NCI-H2029 (cell line): ENCODE measurements around the gene VAV3.

Experiments
- DNase-seq: peaks from one replicate; lab custom pipeline; 2025; lab: John Stamatoyannopoulos, UW

VAV3 gene

DNA sequence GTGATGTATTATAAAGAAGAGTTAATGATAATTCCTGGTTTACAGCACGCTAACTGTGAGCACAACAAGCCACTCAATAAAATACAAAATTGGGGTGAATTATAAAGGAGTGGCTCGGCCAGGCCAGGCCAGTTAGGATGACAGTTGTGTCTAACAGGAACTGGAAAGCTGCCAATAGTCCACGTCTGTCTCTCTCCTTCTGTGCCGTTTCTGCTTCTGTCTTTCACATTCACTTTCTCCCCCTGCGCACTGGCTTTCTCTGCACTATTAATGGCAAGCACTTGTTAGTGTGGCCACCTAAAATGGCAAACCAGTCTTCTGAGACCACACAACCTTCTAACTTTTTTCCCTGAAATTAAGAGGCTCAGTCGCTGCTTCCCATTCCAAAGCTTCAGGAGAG, 429.9 kb downstream of the VAV3 start:
- no peak for DNase-seq

DNA sequence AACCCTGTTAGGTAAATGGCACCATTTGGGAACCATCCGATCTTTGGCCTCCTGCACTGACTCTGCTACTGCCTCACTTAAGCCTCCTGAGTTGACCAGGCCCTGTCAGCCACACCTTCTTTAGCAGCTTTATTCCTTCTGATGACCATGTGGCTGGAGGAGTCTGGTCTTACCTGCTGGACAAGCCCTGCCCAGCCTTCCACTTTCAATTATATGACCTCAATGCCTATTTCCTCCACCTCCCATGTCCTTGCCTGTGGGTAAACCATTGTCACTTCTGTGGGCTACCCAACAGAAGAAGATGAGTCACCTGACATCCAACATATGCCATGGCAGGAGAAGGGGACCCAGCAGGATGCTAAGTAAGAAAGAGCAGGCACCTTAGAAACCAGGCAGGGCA, 430.3 kb downstream of the VAV3 start:
- DNase-seq = no peak

DNA sequence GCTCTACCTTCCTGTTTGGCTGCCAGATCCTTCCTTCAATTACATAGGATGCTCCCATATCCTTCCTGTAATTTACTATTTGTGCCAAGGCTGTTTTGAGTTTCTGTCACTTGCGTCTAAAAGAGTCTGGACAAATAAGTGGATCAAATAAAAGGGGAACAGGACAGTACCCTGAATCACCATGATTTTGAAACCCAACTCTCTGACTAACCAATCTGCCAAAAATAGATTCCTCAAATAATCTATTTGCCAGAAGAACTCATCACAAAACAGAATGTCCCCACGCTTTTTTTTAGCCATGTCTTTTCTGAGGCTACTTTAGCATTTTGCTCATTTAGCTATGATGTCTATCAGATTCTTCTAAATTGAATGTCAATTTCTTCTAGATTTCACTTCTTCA, 431.5 kb downstream of the VAV3 start:
- no peak for DNase-seq

DNA sequence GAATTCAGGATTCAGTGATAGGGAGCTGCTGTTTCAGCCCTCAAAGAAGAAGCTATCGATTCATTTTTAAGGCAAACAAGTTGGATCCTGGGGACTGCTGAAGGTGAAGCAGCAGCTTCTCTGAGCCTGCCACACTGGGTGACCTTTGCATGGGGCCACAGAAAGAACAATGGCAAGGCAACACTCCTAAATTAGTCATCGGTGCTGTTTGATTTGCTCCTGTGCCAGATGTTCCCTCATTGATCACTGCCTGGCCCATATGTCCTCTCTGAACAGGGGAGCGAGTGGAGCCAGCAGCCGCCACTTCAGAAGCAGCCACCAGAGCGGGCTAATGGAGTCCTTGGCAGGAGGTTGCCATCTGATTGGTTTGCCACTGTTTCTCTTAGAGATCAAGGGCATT, 432.7 kb downstream of the VAV3 start:
- DNase-seq = peak; percentile 82

DNA sequence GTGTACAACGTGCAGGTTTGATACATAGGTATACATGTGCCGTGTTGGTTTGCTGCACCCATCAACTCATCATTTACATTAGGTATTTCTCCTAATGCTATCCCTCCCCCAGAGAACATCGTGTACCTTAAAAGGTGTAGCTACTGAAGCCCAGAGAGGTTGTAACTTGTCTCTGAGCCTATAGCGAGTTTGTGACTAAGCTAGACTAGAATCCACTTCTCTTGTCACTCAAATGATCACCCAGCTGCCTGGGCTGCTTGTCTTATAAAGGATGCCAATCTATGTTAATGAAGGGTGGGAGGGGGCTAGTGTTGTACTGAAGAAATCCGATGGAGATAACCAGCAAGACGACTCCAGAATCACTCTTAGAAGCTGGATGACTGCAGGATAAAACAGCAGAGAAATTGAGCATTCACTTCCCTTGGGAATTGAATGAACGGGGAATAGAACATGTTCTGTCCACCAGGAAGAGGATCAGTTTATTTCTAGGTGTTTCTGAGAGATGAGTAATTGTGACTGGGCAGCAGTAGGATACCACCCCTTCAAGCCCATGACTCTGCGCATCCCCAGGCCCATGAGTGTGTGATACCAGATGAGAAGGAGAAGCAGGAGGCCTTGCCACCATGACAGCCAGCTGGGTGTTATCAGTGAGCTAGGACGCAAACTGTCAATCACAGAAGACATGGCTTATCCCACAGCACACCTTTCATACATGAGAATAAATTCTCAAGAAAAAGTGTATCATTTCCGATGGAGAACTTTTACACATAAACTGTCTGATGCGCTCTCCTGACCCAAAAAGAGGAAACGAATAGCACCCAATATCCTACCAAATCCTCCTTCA, 433.7 kb downstream of the VAV3 start:
- no peak for DNase-seq

DNA sequence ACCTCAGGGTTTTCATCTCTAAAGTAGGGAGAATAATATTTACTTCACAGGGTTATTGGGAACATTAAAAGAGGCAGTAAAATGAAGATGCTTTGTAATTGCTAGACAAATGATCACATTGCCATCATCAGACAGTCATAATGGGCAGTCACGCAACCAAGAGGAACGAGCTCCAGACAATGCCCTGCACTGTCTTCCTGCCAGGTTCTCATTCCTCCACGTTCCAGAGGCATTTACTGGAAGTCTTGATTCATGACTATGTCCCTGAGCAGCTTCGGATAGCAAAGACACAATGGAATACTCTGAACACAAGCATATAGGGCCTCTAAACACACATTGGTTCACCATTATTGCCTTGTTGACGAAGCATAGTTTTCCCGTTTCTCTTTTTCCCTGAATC, 434.4 kb downstream of the VAV3 start:
- no peak for DNase-seq

DNA sequence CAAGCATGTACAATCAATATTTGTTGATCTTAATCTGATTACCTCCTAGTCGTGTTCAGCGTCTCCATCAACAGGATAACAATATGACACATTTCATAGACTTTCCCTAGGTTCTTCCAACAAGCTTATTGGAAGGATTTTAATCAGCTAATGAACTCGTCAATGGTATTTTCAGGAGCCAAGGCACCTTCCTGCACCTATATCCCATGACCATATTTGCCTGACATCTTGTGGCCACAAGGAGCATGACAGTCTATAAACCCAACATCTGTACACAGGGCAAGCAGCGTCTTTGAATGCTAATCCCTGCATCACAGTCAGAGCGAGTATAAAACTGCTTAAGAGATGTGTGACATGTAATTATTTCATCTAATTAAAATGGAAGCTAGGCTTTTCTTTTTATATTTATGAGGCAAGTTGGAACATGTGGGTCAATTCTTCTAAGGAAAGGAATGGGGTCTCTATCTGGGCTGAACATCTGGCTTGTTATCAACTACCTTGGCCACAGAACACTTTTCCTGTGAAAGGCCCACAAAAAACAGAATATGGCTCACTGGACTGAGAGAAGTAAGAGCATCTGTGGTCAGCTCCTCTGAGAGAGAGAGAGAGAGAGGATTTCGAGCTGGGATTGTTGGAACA, 435.4 kb downstream of the VAV3 start:
- no peak for DNase-seq

DNA sequence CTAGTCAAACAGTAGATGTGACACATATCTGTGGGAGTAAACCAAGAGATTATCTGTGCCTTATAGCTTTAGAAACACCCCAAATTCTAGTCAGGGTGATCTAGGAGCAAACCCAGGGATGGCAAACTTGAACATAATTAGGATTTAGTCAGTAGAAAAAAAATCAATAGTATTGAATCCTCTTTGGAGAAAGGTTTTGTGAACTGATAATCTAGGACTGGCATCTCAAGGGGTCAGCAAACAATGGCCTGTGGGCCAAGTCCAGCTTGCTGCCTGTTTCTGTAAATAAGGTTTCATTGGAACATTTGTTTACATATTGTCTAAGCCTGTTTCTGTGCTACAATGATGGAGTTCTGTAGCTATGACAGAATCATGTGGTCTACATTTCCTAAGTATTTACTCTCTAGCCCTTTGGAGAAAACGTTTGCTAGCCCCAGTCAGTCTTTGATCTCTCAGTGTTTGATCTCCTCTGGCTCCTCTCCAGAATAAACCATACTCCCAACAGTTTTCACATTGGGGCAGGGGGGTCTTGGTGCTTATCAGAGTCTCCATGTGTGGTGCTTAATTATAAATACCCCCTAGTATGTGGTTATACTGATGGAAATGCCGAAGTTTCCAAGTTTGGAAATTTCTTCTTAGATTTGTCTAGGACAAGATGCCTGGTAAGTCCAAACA, 438.3 kb downstream of the VAV3 start:
- no peak for DNase-seq

DNA sequence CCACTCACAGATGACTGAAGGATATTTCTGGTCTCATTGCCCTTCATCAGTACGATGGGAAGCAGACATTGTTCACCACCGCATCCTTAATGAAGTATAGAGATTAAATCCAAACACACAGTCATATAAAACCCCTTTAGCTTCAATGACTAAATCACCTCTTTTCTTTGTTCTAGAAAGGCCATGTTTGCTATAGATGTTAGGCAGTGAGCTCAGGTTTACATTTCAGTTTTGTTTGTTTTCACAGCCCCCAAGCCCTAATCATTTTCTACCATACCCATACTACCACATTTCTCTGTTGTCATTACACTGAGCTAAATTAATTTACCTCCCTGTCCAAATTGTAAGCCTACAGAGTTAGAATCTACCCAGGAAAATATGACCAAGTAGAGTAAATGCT, 439.0 kb downstream of the VAV3 start:
- DNase-seq = no peak

DNA sequence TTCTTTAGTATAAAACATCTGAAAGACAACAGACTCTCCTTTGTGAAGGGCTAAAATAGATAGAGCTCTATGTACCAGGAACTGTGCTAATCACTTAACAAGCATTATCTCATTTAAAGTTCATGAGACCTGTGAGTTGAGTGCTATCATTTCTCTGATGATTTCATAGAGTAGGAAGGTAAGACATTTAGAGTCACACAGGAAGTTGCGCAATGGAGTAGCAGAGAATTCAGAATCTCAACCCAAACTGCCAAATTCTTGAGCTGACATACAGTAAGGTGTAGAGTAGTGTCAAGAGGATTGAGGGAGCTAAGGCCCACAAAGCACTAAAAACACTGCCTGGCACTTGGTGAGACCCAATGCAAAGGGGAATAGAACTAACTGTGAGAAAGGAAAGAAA, 439.8 kb downstream of the VAV3 start:
- no peak for DNase-seq

DNA sequence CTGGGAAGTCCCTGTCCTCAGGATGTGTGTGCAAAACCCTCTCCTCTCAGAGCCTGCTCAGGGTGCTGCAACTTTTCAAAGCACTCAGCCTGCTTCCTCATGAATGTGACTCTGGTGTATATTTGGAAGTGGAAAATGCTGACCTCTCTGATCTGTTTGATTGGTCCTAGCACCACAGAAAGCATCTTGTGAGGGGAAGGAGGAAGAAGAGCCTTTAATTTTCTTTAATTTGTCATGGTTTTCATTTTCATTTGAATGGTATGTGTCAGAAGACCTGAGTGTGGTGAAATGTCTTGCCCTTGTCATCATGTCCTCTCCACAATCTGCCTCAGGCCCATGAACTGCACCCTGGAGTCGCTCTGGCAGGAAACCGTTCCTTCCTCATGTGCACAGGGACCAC, 440.7 kb downstream of the VAV3 start:
- DNase-seq = no peak

DNA sequence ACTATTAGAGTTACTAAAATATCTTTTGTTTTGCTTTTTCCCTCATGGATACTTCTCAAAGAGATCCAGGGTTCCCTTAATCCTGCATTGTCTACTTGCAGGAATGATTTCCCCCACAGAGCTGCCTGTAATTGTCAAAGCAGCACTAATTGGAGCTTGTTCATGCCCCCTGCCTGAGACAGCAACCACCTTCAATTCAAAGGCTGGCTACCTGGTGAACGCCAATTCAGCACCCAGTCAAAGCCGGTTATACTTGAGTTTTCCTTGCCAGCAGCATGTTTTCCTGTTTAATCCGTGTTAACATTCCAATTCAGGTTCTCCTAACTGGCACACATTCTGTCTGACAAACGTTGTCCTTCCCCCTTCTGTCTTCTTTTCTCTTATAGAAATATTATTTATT, 441.2 kb downstream of the VAV3 start:
- DNase-seq = no peak

DNA sequence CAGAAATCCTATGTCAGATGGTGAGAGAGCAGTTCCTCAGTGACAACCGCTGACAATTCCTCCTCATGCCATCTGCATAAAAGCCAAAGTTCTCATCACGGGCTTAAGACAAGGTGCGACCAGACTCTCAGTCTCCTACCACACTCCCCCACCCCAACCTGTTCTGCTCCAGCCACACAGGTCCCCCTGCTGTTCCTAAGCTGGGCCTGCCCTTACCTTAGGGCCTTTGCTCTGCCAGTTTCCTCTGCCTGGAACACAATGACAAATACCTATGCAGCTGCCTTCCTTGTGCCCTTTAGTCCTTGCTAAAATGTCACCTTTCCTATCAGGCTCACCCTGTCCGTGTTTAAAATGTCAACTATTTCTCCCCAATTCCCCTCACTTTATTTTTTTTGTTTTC, 441.9 kb downstream of the VAV3 start:
- DNase-seq = no peak
